ENCODE measurements around the gene LCMT2.

Gene LCMT2

DNA sequence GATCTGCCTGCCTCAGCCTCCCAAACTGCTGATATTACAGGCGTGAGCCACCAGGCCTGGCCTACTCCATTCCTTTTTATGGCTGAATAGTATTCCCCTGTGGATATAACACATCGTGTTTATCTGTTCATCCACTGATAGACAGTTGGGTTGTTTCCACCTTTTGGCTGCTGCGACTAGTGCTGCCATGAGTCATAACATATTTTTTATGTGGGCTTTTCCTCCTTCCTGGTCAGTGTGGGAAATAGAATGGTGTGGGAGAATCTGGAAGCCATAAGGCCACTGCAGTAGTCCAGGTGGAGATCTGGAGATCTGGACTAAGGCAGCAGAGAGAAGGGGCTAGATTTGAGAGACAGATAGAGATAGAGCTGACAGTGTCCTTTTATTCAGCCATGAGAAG is 16.2 kb downstream of the LCMT2 start:
- Histone ChIP-seq H3K27ac (no peak overlapping the region), H3K4me3 (no peak overlapping the region)
- DNase-seq (ENCODE audit: low spot score), result no peak
- TF ChIP-seq, protein P1, sequence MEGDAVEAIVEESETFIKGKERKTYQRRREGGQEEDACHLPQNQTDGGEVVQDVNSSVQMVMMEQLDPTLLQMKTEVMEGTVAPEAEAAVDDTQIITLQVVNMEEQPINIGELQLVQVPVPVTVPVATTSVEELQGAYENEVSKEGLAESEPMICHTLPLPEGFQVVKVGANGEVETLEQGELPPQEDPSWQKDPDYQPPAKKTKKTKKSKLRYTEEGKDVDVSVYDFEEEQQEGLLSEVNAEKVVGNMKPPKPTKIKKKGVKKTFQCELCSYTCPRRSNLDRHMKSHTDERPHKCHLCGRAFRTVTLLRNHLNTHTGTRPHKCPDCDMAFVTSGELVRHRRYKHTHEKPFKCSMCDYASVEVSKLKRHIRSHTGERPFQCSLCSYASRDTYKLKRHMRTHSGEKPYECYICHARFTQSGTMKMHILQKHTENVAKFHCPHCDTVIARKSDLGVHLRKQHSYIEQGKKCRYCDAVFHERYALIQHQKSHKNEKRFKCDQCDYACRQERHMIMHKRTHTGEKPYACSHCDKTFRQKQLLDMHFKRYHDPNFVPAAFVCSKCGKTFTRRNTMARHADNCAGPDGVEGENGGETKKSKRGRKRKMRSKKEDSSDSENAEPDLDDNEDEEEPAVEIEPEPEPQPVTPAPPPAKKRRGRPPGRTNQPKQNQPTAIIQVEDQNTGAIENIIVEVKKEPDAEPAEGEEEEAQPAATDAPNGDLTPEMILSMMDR (IDR thresholded peaks at IDR 0.05), result no peak

DNA sequence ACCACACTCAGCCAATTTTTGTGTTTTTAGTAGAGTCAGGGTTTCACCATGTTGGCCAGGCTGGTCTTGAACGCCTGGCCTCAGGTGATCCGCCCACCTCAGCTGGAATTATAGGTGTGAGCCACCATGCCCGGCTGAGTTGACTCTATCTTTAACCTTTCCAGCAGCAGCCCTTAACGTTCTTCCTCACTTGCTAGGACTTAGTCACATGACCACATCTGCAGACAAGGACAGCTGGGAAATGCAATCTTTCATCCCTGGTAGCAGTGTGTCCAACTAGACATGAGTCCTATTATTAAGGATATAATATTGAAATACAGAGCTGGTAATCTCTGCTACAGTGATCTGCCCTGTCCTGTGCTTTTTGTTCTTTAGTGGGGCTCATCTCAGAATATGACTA is 18.0 kb downstream of the LCMT2 start:
- no peak for DNase-seq (ENCODE audit: low spot score)
- H3K4me3 ChIP-seq, result no peak overlapping the region
- TF ChIP-seq, protein P1 (IDR thresholded peaks at IDR 0.05), result no peak

DNA sequence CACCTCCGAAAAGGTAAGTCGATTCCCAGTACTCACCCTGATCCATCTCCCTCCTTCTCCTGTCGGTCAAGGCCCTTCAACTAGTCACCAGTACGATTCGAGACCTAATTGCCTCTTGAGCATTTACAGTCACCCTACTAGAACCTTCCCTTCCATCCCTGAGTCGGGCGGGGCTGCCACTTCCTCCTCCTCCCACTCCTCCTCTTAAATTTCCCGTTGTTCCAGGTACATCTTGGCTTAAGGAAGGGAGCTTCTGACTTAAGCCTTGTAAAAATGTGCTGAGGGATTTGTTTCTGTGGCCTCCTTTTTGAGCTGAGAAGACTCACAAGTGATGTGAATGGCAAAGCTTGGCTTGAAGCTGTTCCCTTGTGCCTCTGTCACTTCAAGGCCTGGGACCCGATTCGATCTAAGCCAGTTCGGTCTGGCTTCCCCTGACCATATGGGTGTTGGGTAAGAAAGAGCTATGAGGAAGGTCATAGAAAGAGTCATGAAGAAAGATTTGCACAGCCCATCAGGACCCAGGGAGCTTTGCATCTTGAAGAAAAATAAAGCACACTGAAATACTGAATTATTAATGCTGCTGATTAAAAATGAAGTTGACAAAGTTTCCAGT is 28.1 kb downstream of the LCMT2 start, which contains the start of gene TGM7:
Gene TGM7, minus strand, starts transcription at position 51 of the 613 bp plus-strand sequence.
- DNase-seq (ENCODE audit: low spot score), result no peak
- TF ChIP-seq, protein P1 (IDR thresholded peaks at IDR 0.05), result no peak
- Histone ChIP-seq H3K4me3 (no peak within 1 kb of the TSS), H3K27ac (no peak within 1 kb of the TSS)

More for the DNA sequence above, 18.0 kb downstream of the LCMT2 start:
- no peak overlapping the region for H3K27ac ChIP-seq

DNA sequence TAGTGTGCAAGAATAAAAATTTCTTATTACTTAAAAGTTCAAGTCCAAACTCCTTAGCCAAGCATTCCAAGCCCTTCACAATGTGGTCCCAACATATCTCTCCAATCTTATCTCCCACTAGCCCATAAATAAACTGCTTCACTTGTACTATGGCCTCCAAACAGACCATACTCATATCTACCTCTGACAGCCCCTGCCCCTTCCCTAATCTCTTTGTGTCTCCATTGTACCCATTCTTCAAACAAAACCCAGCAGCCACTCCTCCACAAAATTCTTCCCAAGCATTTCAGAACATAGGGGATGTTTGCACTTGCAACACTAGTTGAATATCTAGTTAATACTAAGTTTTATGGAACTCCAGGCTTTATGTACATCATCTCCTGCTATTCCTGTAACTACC is 30.5 kb downstream of the LCMT2 start:
- no peak overlapping the region for H3K4me3 ChIP-seq
- TF ChIP-seq, protein P1 (IDR thresholded peaks at IDR 0.05), result no peak
- H3K27ac ChIP-seq, result no peak overlapping the region
- DNase-seq (ENCODE audit: low spot score), result no peak

DNA sequence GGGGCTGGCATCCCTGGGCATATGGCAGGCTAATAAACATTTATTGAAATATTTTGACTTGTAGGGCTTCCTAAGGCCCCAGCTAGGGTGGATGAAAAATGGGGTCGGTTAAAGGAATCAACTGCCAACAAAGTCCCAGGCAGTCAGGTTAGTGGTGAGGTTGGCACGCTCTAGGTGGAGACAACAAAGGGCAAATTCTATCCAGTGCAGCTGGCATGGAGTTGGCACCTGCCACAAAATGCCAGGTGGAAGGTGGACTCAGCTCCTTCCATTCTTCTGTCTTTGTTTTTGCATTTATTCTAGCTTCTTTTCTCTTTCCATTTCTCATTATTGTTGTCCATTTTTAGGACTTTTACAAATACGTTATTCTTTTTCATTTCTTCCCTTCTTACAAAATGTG is 31.0 kb downstream of the LCMT2 start:
- no peak overlapping the region for H3K4me3 ChIP-seq
- no peak overlapping the region for H3K27ac ChIP-seq
- TF ChIP-seq, protein P1 (IDR thresholded peaks at IDR 0.05), result no peak
- no peak for DNase-seq (ENCODE audit: low spot score)

DNA sequence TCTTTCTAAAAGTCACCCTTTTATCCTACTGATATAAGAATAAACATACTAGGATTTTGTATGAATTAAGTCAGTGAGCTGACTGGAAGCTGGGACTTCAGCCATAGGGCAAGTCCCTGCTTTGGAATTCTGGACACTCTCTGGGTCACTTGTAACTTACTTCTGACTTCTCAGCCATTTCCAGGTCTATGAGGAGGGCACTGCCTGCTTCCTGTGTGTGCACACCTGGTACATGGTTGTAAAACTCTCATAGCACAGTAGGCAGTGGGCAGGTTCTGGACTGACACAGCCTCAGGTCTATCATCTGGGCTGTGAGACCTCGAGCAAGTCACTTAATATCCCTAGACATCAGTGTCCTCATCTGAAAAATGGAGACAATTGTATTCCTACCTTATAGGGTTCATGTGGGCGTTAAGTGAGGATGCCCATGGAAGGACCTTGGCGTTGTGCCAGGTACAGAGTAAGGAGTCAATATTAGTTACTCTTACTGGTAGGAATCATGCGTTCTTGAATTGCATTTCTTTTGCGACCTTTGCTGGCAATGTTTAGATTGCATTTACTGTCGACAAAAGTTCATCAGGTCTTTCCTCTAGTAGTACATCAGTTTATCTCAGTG is 36.2 kb downstream of the LCMT2 start:
- Histone ChIP-seq H3K27ac (no peak overlapping the region), H3K4me3 (no peak overlapping the region)
- no peak for DNase-seq (ENCODE audit: low spot score)
- TF ChIP-seq, protein P1 (IDR thresholded peaks at IDR 0.05), result no peak

DNA sequence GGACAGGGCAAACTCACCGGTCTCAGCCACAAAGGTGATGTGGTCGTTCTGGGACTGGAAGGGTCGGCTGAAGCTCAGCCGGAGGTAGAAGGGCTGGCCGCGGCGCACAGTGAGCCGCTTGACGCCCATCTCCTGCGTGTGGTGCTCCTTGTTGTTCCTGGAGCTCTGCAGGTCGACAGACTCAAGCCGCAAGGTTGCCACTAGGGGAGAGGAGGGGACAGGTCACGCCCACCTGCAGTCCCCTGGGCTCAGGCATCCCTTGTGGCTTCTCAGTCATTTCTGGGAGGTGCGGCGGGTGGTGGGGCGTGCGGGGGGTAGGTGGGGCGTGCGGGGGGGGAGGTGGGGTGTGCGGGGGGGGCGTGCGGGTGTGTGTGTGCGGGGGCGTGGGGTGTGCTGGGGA is 36.9 kb downstream of the LCMT2 start:
- no peak overlapping the region for H3K27ac ChIP-seq
- DNase-seq (ENCODE audit: low spot score), result no peak
- TF ChIP-seq, protein P1 (IDR thresholded peaks at IDR 0.05), result no peak
- H3K4me3 ChIP-seq, result no peak overlapping the region

All from coronary artery (tissue), 2 donors.